ENCODE measurements around the gene RAD51B.

DNA sequence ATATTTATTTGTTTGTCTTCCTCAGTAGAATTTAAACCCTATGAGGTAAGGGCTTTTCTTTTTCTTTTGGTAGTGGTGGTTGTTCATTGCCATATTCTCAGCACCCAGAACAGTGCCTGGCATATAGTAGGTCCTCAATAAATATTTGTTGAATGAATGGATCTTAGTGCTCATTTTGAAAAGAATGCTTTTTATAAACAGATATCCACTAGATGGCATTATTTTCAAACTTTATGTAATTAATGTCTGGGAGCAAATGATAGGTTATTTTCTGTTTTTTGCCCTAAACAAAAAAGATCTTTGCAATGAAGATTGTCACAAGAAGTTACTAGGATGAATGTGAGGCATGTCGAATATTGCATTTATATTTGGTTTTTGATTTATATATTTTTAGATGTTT lies 64.1 kb downstream of the RAD51B start:
- TF ChIP-seq, protein P1, sequence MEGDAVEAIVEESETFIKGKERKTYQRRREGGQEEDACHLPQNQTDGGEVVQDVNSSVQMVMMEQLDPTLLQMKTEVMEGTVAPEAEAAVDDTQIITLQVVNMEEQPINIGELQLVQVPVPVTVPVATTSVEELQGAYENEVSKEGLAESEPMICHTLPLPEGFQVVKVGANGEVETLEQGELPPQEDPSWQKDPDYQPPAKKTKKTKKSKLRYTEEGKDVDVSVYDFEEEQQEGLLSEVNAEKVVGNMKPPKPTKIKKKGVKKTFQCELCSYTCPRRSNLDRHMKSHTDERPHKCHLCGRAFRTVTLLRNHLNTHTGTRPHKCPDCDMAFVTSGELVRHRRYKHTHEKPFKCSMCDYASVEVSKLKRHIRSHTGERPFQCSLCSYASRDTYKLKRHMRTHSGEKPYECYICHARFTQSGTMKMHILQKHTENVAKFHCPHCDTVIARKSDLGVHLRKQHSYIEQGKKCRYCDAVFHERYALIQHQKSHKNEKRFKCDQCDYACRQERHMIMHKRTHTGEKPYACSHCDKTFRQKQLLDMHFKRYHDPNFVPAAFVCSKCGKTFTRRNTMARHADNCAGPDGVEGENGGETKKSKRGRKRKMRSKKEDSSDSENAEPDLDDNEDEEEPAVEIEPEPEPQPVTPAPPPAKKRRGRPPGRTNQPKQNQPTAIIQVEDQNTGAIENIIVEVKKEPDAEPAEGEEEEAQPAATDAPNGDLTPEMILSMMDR (IDR thresholded peaks at IDR 0.05): no peak
- no peak for TF ChIP-seq POLR2A (IDR thresholded peaks at IDR 0.05)
